Measurements from ENCODE around the gene ZSCAN23. TPM values are rescaled to one million over a fixed set of nuclear protein-coding genes. Genes with fewer than 3 reads are reported as not detected.

Gene ZSCAN23
- total and polyA plus RNA-seq, 9 of the 15 experiments (the other 6 are each of a cell fraction or from before 2014, with no cell fraction given): 0.05 to 0.29 (median 0.21) TPM; not detected in 1

DNA sequence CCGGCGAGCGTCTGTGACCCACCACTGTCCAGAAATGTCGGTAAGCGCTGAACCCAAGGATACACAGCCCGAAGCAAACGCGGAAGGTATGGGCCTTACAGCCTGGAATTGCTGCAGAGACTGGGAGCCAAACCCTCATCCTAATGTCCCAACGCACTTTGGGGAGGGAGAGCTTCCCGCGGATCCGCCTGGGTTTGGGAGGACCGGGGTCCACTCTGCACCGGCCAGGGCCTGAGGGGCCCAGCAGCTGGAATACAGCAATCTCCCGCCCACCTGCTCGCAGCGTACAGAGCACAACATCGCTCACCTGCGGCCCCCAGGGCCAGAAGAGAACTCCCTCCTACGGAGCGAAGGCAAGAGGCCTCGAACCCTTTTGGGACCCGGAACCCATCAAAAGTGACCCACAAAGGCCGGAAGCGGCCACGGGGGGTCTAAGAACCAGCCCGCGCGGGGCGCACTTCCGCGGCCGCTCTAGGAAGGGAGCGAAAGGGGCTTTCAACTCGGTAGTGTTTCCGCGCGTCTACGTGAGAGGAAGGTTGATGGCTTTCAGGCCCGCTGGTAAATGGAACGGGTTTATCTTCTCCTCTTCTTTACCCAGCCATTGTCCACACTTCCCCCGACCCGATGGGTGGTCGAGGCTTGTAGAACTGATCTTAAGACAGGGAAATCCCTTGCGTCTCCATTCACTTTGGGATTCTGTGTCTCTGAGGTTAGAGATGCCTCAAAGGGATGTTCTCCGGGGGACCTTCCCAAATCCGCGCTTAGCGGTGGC lies 43.8 kb downstream of the ZSCAN23 start, which contains the start of gene ZSCAN12 (continued):
- TF ChIP-seq STAT5A (IDR thresholded peaks at IDR 0.05; ENCODE audit: borderline replicate concordance, low read length) (peak; percentile 65; the same call in 1 of the 2 replicates), TAF15 (IDR thresholded peaks at IDR 0.05; ENCODE audit: low read depth, low read length) (no peak), TBL1XR1 (IDR thresholded peaks at IDR 0.05; ENCODE audit: low read length in 2 of 2) (peak; percentile 42 to 90; a peak in 2 of 4 replicates), RBM17 (IDR thresholded peaks at IDR 0.05; ENCODE audit: borderline replicate concordance, low read depth, low read length) (no peak), ZKSCAN3 (CRISPR knock-in tag; IDR thresholded peaks at IDR 0.05) (no peak), PHB (CRISPR knock-in tag; IDR thresholded peaks at IDR 0.05) (no peak), CCNT2 (IDR thresholded peaks at IDR 0.05; ENCODE audit: borderline replicate concordance, extremely low read depth, insufficient read length, low read depth, low read length) (peak; percentile 84), MCM7 (IDR thresholded peaks at IDR 0.05) (no peak), ASH1L (IDR thresholded peaks at IDR 0.05; ENCODE audit: borderline replicate concordance, low read depth, partially characterized antibody) (peak; percentile 61), CSDE1 (IDR thresholded peaks at IDR 0.05) (peak in 1 of 2 experiments; percentile 64; a peak in 1 of 4 replicates), TCFL5 (CRISPR knock-in tag; conservative IDR thresholded peaks at IDR 0.05) (no peak), MBD2 (IDR thresholded peaks at IDR 0.05; ENCODE audit: borderline replicate concordance, low read depth) (peak; percentile 81), ELF4 (CRISPR knock-in tag; IDR thresholded peaks at IDR 0.05) (no peak), NCOA2 (IDR thresholded peaks at IDR 0.05; ENCODE audit: partially characterized antibody in 2 of 2) (no peak), SREBF2 (CRISPR knock-in tag; IDR thresholded peaks at IDR 0.05) (no peak)
- TF ChIP-seq, protein P1, sequence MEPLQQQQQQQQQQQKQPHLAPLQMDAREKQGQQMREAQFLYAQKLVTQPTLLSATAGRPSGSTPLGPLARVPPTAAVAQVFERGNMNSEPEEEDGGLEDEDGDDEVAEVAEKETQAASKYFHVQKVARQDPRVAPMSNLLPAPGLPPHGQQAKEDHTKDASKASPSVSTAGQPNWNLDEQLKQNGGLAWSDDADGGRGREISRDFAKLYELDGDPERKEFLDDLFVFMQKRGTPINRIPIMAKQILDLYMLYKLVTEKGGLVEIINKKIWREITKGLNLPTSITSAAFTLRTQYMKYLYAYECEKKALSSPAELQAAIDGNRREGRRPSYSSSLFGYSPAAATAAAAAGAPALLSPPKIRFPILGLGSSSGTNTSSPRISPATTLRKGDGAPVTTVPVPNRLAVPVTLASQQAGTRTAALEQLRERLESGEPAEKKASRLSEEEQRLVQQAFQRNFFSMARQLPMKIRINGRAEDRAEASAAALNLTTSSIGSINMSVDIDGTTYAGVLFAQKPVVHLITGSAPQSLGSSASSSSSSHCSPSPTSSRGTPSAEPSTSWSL (CRISPR knock-in tag; IDR thresholded peaks at IDR 0.05; ENCODE audit: borderline replicate concordance): no peak
- TF ChIP-seq, protein P2, sequence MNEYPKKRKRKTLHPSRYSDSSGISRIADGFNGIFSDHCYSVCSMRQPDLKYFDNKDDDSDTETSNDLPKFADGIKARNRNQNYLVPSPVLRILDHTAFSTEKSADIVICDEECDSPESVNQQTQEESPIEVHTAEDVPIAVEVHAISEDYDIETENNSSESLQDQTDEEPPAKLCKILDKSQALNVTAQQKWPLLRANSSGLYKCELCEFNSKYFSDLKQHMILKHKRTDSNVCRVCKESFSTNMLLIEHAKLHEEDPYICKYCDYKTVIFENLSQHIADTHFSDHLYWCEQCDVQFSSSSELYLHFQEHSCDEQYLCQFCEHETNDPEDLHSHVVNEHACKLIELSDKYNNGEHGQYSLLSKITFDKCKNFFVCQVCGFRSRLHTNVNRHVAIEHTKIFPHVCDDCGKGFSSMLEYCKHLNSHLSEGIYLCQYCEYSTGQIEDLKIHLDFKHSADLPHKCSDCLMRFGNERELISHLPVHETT (CRISPR knock-in tag; conservative IDR thresholded peaks at IDR 0.05 in 1 of 2, IDR thresholded peaks at IDR 0.05 in 1 of 2): peak in 1 of 2 experiments; percentile 82; a peak in 1 of 4 replicates
- TF ChIP-seq, protein P3, sequence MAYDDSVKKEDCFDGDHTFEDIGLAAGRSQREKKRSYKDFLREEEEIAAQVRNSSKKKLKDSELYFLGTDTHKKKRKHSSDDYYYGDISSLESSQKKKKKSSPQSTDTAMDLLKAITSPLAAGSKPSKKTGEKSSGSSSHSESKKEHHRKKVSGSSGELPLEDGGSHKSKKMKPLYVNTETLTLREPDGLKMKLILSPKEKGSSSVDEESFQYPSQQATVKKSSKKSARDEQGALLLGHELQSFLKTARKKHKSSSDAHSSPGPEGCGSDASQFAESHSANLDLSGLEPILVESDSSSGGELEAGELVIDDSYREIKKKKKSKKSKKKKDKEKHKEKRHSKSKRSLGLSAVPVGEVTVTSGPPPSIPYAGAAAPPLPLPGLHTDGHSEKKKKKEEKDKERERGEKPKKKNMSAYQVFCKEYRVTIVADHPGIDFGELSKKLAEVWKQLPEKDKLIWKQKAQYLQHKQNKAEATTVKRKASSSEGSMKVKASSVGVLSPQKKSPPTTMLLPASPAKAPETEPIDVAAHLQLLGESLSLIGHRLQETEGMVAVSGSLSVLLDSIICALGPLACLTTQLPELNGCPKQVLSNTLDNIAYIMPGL (CRISPR knock-in tag; IDR thresholded peaks at IDR 0.05): peak; percentile 98
- TF ChIP-seq, protein P4, sequence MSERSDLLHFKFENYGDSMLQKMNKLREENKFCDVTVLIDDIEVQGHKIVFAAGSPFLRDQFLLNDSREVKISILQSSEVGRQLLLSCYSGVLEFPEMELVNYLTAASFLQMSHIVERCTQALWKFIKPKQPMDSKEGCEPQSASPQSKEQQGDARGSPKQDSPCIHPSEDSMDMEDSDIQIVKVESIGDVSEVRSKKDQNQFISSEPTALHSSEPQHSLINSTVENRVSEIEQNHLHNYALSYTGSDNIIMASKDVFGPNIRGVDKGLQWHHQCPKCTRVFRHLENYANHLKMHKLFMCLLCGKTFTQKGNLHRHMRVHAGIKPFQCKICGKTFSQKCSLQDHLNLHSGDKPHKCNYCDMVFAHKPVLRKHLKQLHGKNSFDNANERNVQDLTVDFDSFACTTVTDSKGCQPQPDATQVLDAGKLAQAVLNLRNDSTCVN (CRISPR knock-in tag; IDR thresholded peaks at IDR 0.05): no peak
